Endothelial cell of umbilical vein (primary cell): ENCODE measurements around the gene VTI1A. TPM values are rescaled to one million over a fixed set of nuclear protein-coding genes. Genes with fewer than 3 reads are reported as not detected.

ENCODE experiments used
- BruUV-seq: library from RNA; stranded (reverse); fragments of 400-500 nt; replicated peaks from 2 replicates; lab custom pipeline; 2021; lab: Mats Ljungman, UMichigan
- CTCF ChIA-PET: fragments of 300-600, 350-600 bp; sonication (Branson Sonifier 250); formaldehyde crosslinking; loops from one replicate; lab custom pipeline; 2021; ENCODE audit warnings: antibody characterized with exemption, inconsistent platforms; lab: Charles Lee
- POLR2A ChIA-PET: fragments of 300-600, 350-600 bp; sonication (Branson Sonifier 250); formaldehyde crosslinking; loops from one replicate; lab custom pipeline; 2021; ENCODE audit warnings: antibody characterized with exemption, inconsistent platforms; lab: Charles Lee
- DNase-seq: peaks from one replicate; pipeline ENCODE4 v3.0.0-alpha.2; 2011; ENCODE audit warnings: low read depth, low spot score
- FAIRE-seq: peaks from 2 replicates; lab custom pipeline; 2011; peaks lifted over from hg19 to GRCh38; lab: Jason Lieb, UNC
- H2AFZ ChIP-seq: 2 replicates; pipeline ENCODE4 v1.6.0; 2012; ENCODE audit warnings: low read depth, low read length, control low read depth, inconsistent platforms
- H3K27ac ChIP-seq: 2 replicates; pipeline ENCODE4 v1.5.1; 2011; ENCODE audit warnings: low read depth, mild to moderate bottlenecking, control low read depth, low read length, moderate library complexity; ENCODE audit not compliant: insufficient read depth
- H3K27me3 ChIP-seq, 2 experiments: 2 replicates each; pipeline versions ENCODE4 v1.6.0 to v1.6.1; 2011; ENCODE audit warnings: low read length in 2 of 2, mixed read lengths in 1 of 2; ENCODE audit not compliant: control insufficient read depth in 2 of 2, insufficient read depth in 2 of 2
- H3K36me3 ChIP-seq, 2 experiments: 2 replicates in 1 of 2; 3 replicates in 1 of 2; pipeline ENCODE4 v1.5.1; 2011; ENCODE audit warnings: low read length in 2 of 2, mild to moderate bottlenecking in 1 of 2, moderate library complexity in 1 of 2; ENCODE audit not compliant: control insufficient read depth in 2 of 2, insufficient read depth in 2 of 2; ENCODE audit errors: extremely low read depth in 1 of 2
- H3K4me1 ChIP-seq: 3 replicates; pipeline ENCODE4 v1.5.1; 2011; ENCODE audit warnings: mild to moderate bottlenecking, low read length; ENCODE audit not compliant: control insufficient read depth, insufficient read depth; ENCODE audit errors: extremely low read depth
- H3K4me2 ChIP-seq: 2 replicates; pipeline ENCODE4 v1.6.1; 2011; ENCODE audit warnings: low read length, control low read depth, mixed read lengths; ENCODE audit not compliant: insufficient read depth
- H3K4me3 ChIP-seq, 3 experiments: fragments of 200-600 bp in 1 of 3; sonication (generic), shearing (Covaris generic) in 1 of 3; replicated peaks in 1 of 3; 2 replicates each; pipeline ENCODE4 v1.5.1; 2011 to 2016; ENCODE audit warnings: control low read depth in 3 of 3, low read length in 3 of 3, mild to moderate bottlenecking in 2 of 3, inconsistent platforms in 1 of 3, low read depth in 1 of 3, moderate library complexity in 1 of 3; ENCODE audit not compliant: insufficient read depth in 1 of 3
- H3K79me2 ChIP-seq: 2 replicates; pipeline ENCODE4 v1.6.0; 2012; ENCODE audit warnings: low read length, inconsistent platforms; ENCODE audit not compliant: control insufficient read depth, insufficient read depth
- H3K9ac ChIP-seq: replicated peaks from 2 replicates; pipeline ENCODE3; 2011; ENCODE audit warnings: low read length, control low read depth; ENCODE audit not compliant: insufficient read depth; ENCODE audit errors: extremely low read depth
- H3K9me1 ChIP-seq: replicated peaks from 3 replicates; pipeline ENCODE4 v1.6.0; 2011; ENCODE audit warnings: mild to moderate bottlenecking, low read length; ENCODE audit not compliant: control insufficient read depth, insufficient read depth; ENCODE audit errors: extremely low read depth
- H3K9me3 ChIP-seq: replicated peaks from 2 replicates; pipeline ENCODE4 v1.5.1; 2012; ENCODE audit warnings: low read length, inconsistent platforms; ENCODE audit not compliant: control insufficient read depth, insufficient read depth
- H4K20me1 ChIP-seq: replicated peaks from 2 replicates; pipeline ENCODE3; 2011; ENCODE audit warnings: mild to moderate bottlenecking, low read length; ENCODE audit not compliant: control insufficient read depth, insufficient read depth; ENCODE audit errors: extremely low read depth
- CTCF ChIP-seq, 2 donors: IDR thresholded peaks; 1 replicate in 1 of 2; 2 replicates in 1 of 2; pipeline ENCODE4 v1.5.1; 2011; ENCODE audit warnings: low read length in 2 of 2, mild to moderate bottlenecking in 2 of 2, moderate library complexity in 2 of 2, control low read depth in 1 of 2, inconsistent platforms in 1 of 2, low read depth in 1 of 2; ENCODE audit not compliant: insufficient read depth in 1 of 2; ENCODE audit errors: extremely low read depth in 1 of 2
- EZH2 ChIP-seq: IDR thresholded peaks from 2 replicates; pipeline ENCODE4 v1.6.1; 2012; ENCODE audit warnings: borderline replicate concordance, low read depth, mild to moderate bottlenecking, moderate library complexity, low read length, inconsistent platforms; ENCODE audit not compliant: severe bottlenecking
- FOS ChIP-seq: IDR thresholded peaks from 2 replicates; pipeline ENCODE4 v1.6.1; 2011; ENCODE audit warnings: mild to moderate bottlenecking, low read length, moderate library complexity, borderline replicate concordance; ENCODE audit not compliant: insufficient read depth
- GATA2 ChIP-seq: IDR thresholded peaks from 2 replicates; pipeline ENCODE4 v1.7.0; 2011; ENCODE audit warnings: low read depth, mild to moderate bottlenecking, moderate library complexity, mixed read lengths, low read length; ENCODE audit not compliant: insufficient read length, insufficient read depth
- JUN ChIP-seq: IDR thresholded peaks from 2 replicates; pipeline ENCODE4 v1.6.1; 2011; ENCODE audit warnings: borderline replicate concordance, low read depth; ENCODE audit not compliant: insufficient read length, insufficient read depth
- MYC ChIP-seq: IDR thresholded peaks from one replicate; pipeline ENCODE4 v1.6.1; 2011; ENCODE audit warnings: mild to moderate bottlenecking, low read depth, low read length
- POLR2A ChIP-seq: IDR thresholded peaks from 2 replicates; pipeline ENCODE4 v1.6.1; 2012; ENCODE audit warnings: low read depth, mild to moderate bottlenecking, control low read depth, low read length
- POLR2AphosphoS5 ChIP-seq: IDR thresholded peaks from 2 replicates; pipeline ENCODE4 v1.6.1; 2012; ENCODE audit warnings: low read depth, mild to moderate bottlenecking, control low read depth, low read length, moderate library complexity; ENCODE audit not compliant: insufficient read depth
- dilution Hi-C: fragments of 300-500 bp; cut with MboI; formaldehyde crosslinking; loops from one replicate; pipeline ENCODE4 v1.15.0; 2019; ENCODE audit warnings: low sequenced_read_pairs; ENCODE audit not compliant: extremely low pct_ligation_motif_present
- intact Hi-C: fragments of 100-400 bp; cut with micrococcal nuclease; formaldehyde crosslinking; loops from one replicate; pipeline ENCODE4 v1.10.0; 2022
- polyA plus RNA-seq, 4 experiments: library from polyadenylated mRNA; depleted of rRNA in 3 of 4; stranded (reverse) in 3 of 4; unstranded in 1 of 4; fragments of >200 nt; gene quantifications; 2 replicates each; pipeline versions ENCODE4 v1.2.1 to v1.2.3, GENCODE V29; 2011 to 2012; ENCODE audit warnings: missing spikeins in 1 of 4
- total RNA-seq: library from RNA; stranded (reverse); gene quantifications from 2 replicates; pipeline ENCODE4 v1.2.3, GENCODE V29; 2021
- TF ChIP-seq, protein P1 (sequence below): IDR thresholded peaks from 2 replicates; pipeline ENCODE4 v1.6.1; 2011; ENCODE audit not compliant: insufficient read depth, insufficient read length

The VTI1A gene
- total and polyA plus RNA-seq, 2 donors (not counting 3 experiments of a cell fraction or from before 2014, with no cell fraction given) = 10.8 to 35.6 TPM

DNA sequence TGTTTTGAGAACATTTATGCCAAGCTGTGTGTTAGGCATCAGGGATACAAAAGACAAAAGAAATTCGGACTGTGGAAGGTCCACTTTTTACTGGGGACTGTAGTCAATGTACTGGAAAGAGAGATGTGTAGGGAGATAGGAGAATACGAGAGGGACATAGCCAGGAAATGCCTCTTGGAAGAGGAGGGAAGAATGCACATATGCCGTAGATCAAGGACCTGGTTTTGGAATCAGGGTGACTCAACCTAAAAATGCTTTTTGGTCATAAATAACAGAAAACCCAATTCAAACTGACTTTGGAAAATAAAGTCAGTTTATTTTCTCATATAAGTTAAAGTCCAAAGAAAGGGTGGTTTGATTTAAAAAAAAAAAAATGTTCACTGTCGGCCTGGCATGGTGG lies 362.7 kb downstream of the VTI1A start:
- no peak overlapping the region for H2AFZ ChIP-seq
- no TSS peak for BruUV-seq
- H3K4me2 ChIP-seq = no peak overlapping the region
- intact Hi-C loops (loop anchor here (5.0 to 10.0 kb wide), 2 partner anchors 143 to 575 kb away; partner anchors contain the start of gene TCF7L2), dilution Hi-C loops (no loop called here)
- no peaks in the 10 kb centered on the region for H3K9me1 ChIP-seq
- CTCF ChIA-PET = no interaction called here
- no peaks in the 10 kb centered on the region for H3K79me2 ChIP-seq
- no peaks in the 10 kb centered on the region for H4K20me1 ChIP-seq
- no peaks in the 10 kb centered on the region for H3K36me3 ChIP-seq
- no peak overlapping the region for H3K27ac ChIP-seq
- H3K4me1 ChIP-seq = no peaks in the 10 kb centered on the region
- no peak overlapping the region for H3K4me3 ChIP-seq
- H3K9me3 ChIP-seq = no peaks in the 10 kb centered on the region
- no peak overlapping the region for H3K9ac ChIP-seq
- no peak for TF ChIP-seq POLR2A
- FAIRE-seq (no peak), DNase-seq (no peak)
- no peaks in the 10 kb centered on the region for H3K27me3 ChIP-seq
- POLR2A ChIA-PET = no interaction called here

DNA sequence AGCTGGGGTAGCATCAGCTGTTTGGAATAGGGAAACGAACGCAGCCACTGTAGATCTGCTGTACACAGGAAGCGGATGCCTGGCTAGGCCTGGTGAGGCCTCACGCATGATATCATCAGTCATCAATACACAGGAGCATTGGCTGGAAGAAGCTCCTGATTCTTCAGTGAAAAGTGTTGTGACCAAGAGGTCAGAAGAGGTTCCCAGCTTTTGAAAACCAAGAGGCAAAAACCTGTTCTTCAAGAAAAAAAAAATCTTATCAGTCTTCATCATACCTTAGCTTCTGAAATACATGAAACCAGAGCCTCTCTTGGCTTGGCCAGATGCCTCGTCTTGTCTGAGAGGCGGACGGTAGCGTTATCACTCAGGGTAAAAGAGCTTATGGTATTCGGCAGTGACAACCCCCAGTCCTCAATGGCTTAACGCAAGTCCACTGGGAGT lies 363.7 kb downstream of the VTI1A start:
- no peaks in the 10 kb centered on the region for H3K36me3 ChIP-seq
- ChIA-PET POLR2A (no interaction called here), CTCF (interaction anchor here (1.9 kb wide), 1 partner anchor 9 kb away, joined by 4 read pairs; no protein-coding TSS in a partner anchor)
- TF ChIP-seq EZH2 = no peak
- TF ChIP-seq CTCF (IDR thresholded peaks at IDR 0.05; ENCODE audit: extremely low read depth in 1 of 2, insufficient read depth in 1 of 2, low read depth in 1 of 2, low read length in 2 of 2) = no peak
- no peak for TF ChIP-seq FOS
- no peak for TF ChIP-seq MYC
- TF ChIP-seq, protein P1, sequence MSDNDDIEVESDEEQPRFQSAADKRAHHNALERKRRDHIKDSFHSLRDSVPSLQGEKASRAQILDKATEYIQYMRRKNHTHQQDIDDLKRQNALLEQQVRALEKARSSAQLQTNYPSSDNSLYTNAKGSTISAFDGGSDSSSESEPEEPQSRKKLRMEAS = no peak
- no peak for TF ChIP-seq JUN
- no peak for TF ChIP-seq GATA2
- TF ChIP-seq POLR2AphosphoS5 = no peak
- no peak for TF ChIP-seq POLR2A
- no peaks in the 10 kb centered on the region for H3K79me2 ChIP-seq
- BruUV-seq = no TSS peak
- H3K9me3 ChIP-seq = no peaks in the 10 kb centered on the region
- H3K9ac ChIP-seq = no peak overlapping the region
- no peak overlapping the region for H3K27ac ChIP-seq
- intact Hi-C loops = loop anchor here (5.0 to 10.0 kb wide), 2 partner anchors 142 to 574 kb away; partner anchors contain the start of gene TCF7L2
- no peak overlapping the region for H3K4me2 ChIP-seq
- H4K20me1 ChIP-seq = no peaks in the 10 kb centered on the region
- H3K4me1 ChIP-seq = peaks cover 8% of the 10 kb centered on the region
- no peaks in the 10 kb centered on the region for H3K9me1 ChIP-seq
- H3K4me3 ChIP-seq = no peak overlapping the region
- dilution Hi-C loops = no loop called here
- FAIRE-seq (no peak), DNase-seq (no peak)
- H2AFZ ChIP-seq = no peak overlapping the region
- no peaks in the 10 kb centered on the region for H3K27me3 ChIP-seq
